ENCODE measurements around the gene SNAP29.

Gene SNAP29

DNA sequence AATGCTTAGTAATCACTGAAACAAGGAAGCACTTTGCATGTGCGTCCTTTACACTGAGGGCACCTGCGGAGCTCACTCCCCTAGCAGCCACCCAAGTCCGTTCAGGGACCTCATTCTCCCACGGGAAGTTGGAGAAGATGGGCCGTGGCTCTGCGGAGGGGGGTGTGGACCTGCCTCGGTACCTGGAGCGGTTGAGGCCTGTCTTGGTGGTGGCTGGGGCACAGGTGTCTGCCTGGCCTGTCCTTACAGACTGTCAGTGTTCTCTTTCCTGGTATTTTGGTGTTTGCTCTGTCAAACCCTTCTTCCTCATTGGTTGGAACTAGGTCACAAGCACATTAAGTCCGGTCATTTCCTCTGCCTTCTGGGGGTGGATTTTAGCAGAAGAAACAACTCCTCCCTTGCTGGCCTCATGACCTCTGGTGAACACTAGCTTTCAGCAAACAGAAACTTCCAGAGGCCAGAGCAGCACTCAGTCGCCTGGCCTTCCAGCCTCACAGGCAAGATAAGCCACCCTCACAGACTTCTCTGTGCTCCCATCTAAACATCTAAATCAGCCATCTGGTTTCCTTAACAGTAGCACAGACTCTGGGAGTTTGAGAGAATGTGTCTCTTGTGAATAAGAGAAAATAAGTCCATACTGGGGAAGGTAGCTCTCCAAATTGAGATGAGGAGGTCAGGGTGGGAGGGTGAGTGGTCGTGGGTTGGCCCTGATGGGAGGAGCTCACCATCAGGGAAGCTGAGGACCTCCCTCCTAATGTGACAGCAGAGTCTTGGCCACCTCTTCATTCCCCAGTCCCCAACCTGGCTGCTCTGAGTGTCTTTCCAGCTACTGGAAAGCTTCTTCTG, 8.6 kb downstream of the SNAP29 start:
- Histone ChIP-seq H3K27ac (peak overlapping the region; percentile 74), H3K27me3 (ENCODE audit: control insufficient read depth, insufficient read depth, low read length) (no peaks in the 10 kb centered on the region), H3K79me2 (no peaks in the 10 kb centered on the region), H3K4me2 (ENCODE audit: low read length) (no peak overlapping the region), H3K9me3 (ENCODE audit: control insufficient read depth, low read length) (no peaks in the 10 kb centered on the region), H2AFZ (no peak overlapping the region), H3K9ac (no peak overlapping the region), H3K36me3 (ENCODE audit: control insufficient read depth, insufficient read depth, low read length) (no peaks in the 10 kb centered on the region), H3K4me3 (ENCODE audit: low read depth, low read length) (no peak overlapping the region), H3K4me1 (no peaks in the 10 kb centered on the region)
- TF ChIP-seq, protein P1, sequence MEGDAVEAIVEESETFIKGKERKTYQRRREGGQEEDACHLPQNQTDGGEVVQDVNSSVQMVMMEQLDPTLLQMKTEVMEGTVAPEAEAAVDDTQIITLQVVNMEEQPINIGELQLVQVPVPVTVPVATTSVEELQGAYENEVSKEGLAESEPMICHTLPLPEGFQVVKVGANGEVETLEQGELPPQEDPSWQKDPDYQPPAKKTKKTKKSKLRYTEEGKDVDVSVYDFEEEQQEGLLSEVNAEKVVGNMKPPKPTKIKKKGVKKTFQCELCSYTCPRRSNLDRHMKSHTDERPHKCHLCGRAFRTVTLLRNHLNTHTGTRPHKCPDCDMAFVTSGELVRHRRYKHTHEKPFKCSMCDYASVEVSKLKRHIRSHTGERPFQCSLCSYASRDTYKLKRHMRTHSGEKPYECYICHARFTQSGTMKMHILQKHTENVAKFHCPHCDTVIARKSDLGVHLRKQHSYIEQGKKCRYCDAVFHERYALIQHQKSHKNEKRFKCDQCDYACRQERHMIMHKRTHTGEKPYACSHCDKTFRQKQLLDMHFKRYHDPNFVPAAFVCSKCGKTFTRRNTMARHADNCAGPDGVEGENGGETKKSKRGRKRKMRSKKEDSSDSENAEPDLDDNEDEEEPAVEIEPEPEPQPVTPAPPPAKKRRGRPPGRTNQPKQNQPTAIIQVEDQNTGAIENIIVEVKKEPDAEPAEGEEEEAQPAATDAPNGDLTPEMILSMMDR (IDR thresholded peaks at IDR 0.05), result no peak

DNA sequence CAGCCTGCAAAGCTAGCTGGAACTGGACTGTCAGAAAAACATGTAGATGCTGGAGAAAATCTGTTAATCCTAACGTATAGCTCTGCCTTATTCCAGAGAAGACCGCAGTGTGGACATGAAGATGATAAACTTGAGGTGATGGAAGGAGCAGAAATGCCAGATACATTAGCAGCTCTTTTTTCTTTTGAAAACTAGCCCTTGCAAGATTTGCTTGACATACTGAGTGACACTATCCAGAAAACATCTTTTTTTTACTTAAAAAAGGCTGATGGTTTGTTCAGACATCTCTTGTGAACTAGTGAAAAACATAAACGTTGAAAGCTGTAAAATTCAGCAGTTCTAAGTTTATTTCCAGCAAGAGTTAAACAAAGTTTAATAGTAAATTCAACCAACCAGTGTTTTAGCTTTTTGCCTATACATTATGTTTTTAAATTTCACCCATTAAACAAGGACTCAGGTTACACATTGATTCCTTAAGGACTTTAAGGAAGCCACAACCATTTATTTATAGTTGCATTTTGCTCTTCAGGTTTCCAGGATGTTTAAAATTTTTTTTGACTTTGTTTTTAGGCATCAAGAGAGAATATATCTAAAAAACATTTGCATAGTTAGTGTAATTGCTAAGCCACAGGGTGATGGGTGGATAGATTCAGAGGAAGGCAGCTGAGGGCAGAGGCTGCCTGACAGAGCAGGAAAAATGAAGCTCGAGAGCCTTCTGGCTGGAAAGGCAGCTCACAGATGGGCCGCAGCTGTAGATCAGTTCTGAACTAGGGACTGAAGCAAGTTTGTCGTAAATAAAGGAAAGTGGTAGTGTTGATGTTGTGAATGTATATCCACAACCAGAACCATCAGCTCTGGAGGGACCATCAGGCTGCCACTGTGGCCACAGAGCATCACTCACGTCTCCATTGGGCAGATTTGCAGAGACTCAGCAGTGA, 9.5 kb downstream of the SNAP29 start:
- H3K79me2 ChIP-seq, result no peaks in the 10 kb centered on the region
- H3K4me2 ChIP-seq (ENCODE audit: low read length), result no peak overlapping the region
- H3K27me3 ChIP-seq (ENCODE audit: control insufficient read depth, insufficient read depth, low read length), result no peaks in the 10 kb centered on the region
- H3K36me3 ChIP-seq (ENCODE audit: control insufficient read depth, insufficient read depth, low read length), result no peaks in the 10 kb centered on the region
- no peak overlapping the region for H2AFZ ChIP-seq
- no peak overlapping the region for H3K9ac ChIP-seq
- TF ChIP-seq, protein P1 (IDR thresholded peaks at IDR 0.05), result no peak
- no peak overlapping the region for H3K4me3 ChIP-seq (ENCODE audit: low read depth, low read length)
- peak overlapping the region; percentile 56 for H3K27ac ChIP-seq
- no peaks in the 10 kb centered on the region for H3K4me1 ChIP-seq
- H3K9me3 ChIP-seq (ENCODE audit: control insufficient read depth, low read length), result no peaks in the 10 kb centered on the region

DNA sequence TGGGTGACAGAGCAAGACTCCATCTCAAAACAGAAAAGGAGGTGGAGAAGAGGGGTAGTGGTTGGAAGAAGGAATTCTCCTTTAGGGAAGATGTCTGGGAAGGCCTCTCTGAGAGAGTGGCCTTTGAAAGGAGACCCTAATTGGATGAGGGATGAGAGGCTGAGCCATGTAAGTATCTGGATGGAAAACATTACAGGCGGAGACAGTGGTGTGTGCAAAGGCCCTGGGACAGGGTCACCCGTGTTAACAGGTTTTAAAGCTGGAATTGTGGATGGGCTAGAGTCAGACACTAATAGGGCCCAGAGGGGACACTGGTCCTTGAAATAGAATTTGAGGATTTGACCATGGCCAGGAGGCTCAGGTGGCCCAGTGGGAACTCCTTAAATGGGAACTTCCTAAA, 10.4 kb downstream of the SNAP29 start:
- Histone ChIP-seq H3K36me3 (ENCODE audit: control insufficient read depth, insufficient read depth, low read length) (no peaks in the 10 kb centered on the region), H3K27me3 (ENCODE audit: control insufficient read depth, insufficient read depth, low read length) (no peaks in the 10 kb centered on the region), H3K4me1 (no peaks in the 10 kb centered on the region), H3K9me3 (ENCODE audit: control insufficient read depth, low read length) (no peaks in the 10 kb centered on the region), H3K9ac (no peak overlapping the region), H3K79me2 (no peaks in the 10 kb centered on the region), H3K4me3 (ENCODE audit: low read depth, low read length) (no peak overlapping the region), H2AFZ (no peak overlapping the region), H3K27ac (no peak overlapping the region), H3K4me2 (ENCODE audit: low read length) (no peak overlapping the region)
- TF ChIP-seq, protein P1 (IDR thresholded peaks at IDR 0.05), result no peak

DNA sequence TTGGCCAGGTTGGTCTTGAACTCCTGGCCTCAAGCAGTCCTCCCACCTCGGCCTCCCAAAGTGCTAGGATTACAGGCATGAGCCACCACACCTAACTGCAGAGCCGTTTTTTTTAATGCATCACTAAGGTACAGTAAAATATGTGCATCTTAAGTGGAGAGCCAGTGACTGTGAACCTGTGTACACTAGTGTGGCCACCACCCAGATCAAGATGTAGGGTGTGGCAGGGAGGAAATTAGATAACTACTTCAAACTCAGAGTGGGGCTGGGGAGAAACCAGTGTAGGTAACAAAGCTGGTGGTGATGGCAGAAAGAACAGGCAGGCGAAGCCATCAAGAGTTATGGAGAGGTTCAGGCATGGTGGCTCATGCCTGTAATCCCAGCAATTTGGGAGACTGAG, 14.4 kb downstream of the SNAP29 start:
- Histone ChIP-seq H3K27ac (no peak overlapping the region), H3K9me3 (ENCODE audit: control insufficient read depth, low read length) (no peaks in the 10 kb centered on the region), H3K9ac (no peak overlapping the region), H2AFZ (no peak overlapping the region), H3K36me3 (ENCODE audit: control insufficient read depth, insufficient read depth, low read length) (no peaks in the 10 kb centered on the region), H3K79me2 (no peaks in the 10 kb centered on the region), H3K4me1 (no peaks in the 10 kb centered on the region), H3K4me2 (ENCODE audit: low read length) (no peak overlapping the region), H3K27me3 (ENCODE audit: control insufficient read depth, insufficient read depth, low read length) (no peaks in the 10 kb centered on the region), H3K4me3 (ENCODE audit: low read depth, low read length) (no peak overlapping the region)
- TF ChIP-seq, protein P1 (IDR thresholded peaks at IDR 0.05), result no peak

Data from parathyroid adenoma (tissue), 2 donors.